ENCODE data around the gene PCDH1. TPM values are rescaled to one million over a fixed set of nuclear protein-coding genes. Genes with fewer than 3 reads are reported as not detected.

The PCDH1 gene
- total and polyA plus RNA-seq, 2 of the 13 experiments (the other 11 are each of a cell fraction or from before 2014, with no cell fraction given) = 0.11 to 0.83 TPM

DNA sequence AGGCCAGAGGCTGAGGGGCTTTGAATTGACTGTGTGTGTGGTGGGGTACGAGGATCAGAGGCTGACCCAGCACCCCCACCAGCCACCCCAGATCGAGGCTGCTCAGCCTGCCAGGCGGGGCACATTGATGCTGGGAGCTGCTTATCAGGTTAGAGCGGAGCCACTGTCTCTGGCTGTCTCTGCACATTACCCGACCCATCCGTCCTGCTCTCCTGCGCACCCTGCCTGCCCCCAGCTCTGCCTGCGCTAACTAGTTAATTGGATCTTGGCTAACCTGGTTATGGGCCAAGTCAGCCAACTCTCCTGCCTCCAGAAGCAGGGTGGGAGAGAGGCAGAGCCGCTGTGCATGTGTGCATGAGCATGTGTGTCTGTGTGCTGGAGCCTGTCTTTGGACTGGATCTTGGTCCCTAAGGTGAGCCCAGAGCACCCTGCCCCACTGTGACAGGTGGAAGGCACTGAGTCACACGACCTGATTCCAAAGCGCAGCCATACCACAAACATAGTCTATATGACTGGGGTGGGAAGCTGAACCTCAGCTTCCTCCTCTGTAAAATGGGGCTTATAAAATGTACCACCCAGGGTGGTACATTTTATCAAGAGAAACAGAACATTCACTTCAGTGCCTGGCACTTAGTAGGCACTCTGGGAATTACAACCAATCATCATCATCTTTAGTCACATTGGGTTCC lies 39.7 kb downstream of the PCDH1 start:
- H3K27me3 ChIP-seq (ENCODE audit: control insufficient read depth in 1 of 2, insufficient read depth in 2 of 2, low read length in 2 of 2) = peaks cover 2 to 33% of the 10 kb centered on the region in 2 experiments; a peak in 4 of 5 replicates
- TF ChIP-seq ZNF75D (CRISPR knock-in tag; IDR thresholded peaks at IDR 0.05; ENCODE audit: borderline replicate concordance) (no peak), ERF (CRISPR knock-in tag; IDR thresholded peaks at IDR 0.05) (no peak), SATB2 (CRISPR knock-in tag; IDR thresholded peaks at IDR 0.05) (no peak), ZNF607 (CRISPR knock-in tag; IDR thresholded peaks at IDR 0.05; ENCODE audit: borderline replicate concordance) (no peak), SRF (IDR thresholded peaks at IDR 0.05; ENCODE audit: low read depth, low read length) (no peak), JUNB (CRISPR knock-in tag; IDR thresholded peaks at IDR 0.05; ENCODE audit: borderline replicate concordance) (no peak), ZNF605 (CRISPR knock-in tag; IDR thresholded peaks at IDR 0.05) (no peak), IRF2 (CRISPR knock-in tag; IDR thresholded peaks at IDR 0.05) (no peak), ZNF549 (CRISPR knock-in tag; IDR thresholded peaks at IDR 0.05) (no peak), NR2F6 (IDR thresholded peaks at IDR 0.05) (no peak), NR2F6 (CRISPR knock-in tag; IDR thresholded peaks at IDR 0.05) (no peak)
- TF ChIP-seq, protein P1, sequence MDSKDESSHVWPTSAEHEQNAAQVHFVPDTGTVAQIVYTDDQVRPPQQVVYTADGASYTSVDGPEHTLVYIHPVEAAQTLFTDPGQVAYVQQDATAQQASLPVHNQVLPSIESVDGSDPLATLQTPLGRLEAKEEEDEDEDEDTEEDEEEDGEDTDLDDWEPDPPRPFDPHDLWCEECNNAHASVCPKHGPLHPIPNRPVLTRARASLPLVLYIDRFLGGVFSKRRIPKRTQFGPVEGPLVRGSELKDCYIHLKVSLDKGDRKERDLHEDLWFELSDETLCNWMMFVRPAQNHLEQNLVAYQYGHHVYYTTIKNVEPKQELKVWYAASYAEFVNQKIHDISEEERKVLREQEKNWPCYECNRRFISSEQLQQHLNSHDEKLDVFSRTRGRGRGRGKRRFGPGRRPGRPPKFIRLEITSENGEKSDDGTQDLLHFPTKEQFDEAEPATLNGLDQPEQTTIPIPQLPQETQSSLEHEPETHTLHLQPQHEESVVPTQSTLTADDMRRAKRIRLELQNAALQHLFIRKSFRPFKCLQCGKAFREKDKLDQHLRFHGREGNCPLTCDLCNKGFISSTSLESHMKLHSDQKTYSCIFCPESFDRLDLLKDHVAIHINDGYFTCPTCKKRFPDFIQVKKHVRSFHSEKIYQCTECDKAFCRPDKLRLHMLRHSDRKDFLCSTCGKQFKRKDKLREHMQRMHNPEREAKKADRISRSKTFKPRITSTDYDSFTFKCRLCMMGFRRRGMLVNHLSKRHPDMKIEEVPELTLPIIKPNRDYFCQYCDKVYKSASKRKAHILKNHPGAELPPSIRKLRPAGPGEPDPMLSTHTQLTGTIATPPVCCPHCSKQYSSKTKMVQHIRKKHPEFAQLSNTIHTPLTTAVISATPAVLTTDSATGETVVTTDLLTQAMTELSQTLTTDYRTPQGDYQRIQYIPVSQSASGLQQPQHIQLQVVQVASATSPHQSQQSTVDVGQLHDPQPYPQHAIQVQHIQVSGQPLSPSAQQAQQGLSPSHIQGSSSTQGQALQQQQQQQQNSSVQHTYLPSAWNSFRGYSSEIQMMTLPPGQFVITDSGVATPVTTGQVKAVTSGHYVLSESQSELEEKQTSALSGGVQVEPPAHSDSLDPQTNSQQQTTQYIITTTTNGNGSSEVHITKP (CRISPR knock-in tag; IDR thresholded peaks at IDR 0.05; ENCODE audit: low read depth) = no peak
- no peak overlapping the region for H3K4me3 ChIP-seq (replicated peaks in 1 of 3; ENCODE audit: insufficient read depth in 1 of 3, low read depth in 2 of 3, low read length in 3 of 3)
- intact Hi-C loops (cut with micrococcal nuclease; ENCODE audit: unreplicated experiment) = no loop called here
- no peak for DNase-seq (ENCODE audit: low spot score)
- H3K4me1 ChIP-seq (ENCODE audit: insufficient read depth, low read length) = 0 out of 2 replicates have a peak, but pooled peaks cover 6% of the 10 kb centered on the region
- CTCF ChIA-PET (ENCODE audit: low intra/inter-chr PET ratio, low total read pairs) = no interaction called here
- ATAC-seq = no peak
- H3K27ac ChIP-seq (ENCODE audit: extremely low read length, insufficient read depth, low read length) = no peak overlapping the region
- H3K36me3 ChIP-seq (replicated peaks in 1 of 2; ENCODE audit: control insufficient read depth in 1 of 2, insufficient read depth in 2 of 2, low read length in 2 of 2) = no peaks in the 10 kb centered on the region
- H3K9me3 ChIP-seq (ENCODE audit: low read length) = no peaks in the 10 kb centered on the region
- POLR2A ChIA-PET = no interaction called here
- no peak overlapping the region for H2AFZ ChIP-seq (ENCODE audit: low read length)
- H3K4me2 ChIP-seq (ENCODE audit: low read depth, low read length) = no peak overlapping the region
- no peak for FAIRE-seq
- H3K79me2 ChIP-seq (ENCODE audit: insufficient read depth, low read length) = no peaks in the 10 kb centered on the region
- no peak overlapping the region for H3K9ac ChIP-seq (ENCODE audit: insufficient read depth, low read depth, low read length)
- H4K20me1 ChIP-seq (ENCODE audit: insufficient read depth, low read length) = no peaks in the 10 kb centered on the region
- WGBS (ENCODE audit: low lambda C conversion rate) = 0% methylated on average over 2 of the region's 11 CpGs
- in situ Hi-C loops (cut with HindIII; ENCODE audit: extremely low pct_ligation_motif_present, low pct_unique_long_range_greater_than_20kb) = no loop called here
- no TSS peak for BruUV-seq (replicated peaks)
